HG03103 (cell line): Measurements from ENCODE around the gene PLOD3.
"Not testable (repeated sequence)": the region's sequence is repeated elsewhere in the genome, so short reads cannot be mapped to it uniquely, and the experiment has no call there.

ENCODE experiments used
- ATAC-seq: cut with Tn5 transposase; IDR thresholded peaks from one replicate; pipeline ENCODE4 v1.9.1; 2021; ENCODE audit warnings: low read depth; ENCODE audit not compliant: unreplicated experiment

Gene PLOD3

GRCh38 chr7:101216001-101216859, 1.2 kb downstream of the PLOD3 start:
- ATAC-seq, result no peak

DNA sequence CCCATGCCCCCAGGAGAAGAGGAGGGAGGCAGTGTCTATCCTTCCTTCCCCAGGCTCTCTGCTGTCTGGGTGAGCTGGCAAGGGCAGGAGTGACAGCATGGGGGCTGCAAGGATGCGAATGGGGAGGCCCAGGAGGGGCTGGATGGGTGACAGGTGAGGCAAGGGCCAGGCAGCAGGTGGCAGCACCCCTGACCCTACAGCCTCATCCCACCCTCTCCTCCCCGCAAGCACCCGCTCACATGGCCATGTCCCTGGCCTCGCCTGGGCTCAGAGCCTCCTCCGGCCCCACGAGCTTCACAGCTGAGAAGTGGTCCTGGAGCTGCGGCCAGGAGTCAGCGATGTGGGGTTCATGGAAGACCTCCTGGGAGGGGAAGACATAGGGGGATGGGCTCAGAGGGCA, 5.4 kb downstream of the PLOD3 start:
- no peak for ATAC-seq

GRCh38 chr7:101211501-101211900, 5.9 kb downstream of the PLOD3 start:
- no peak for ATAC-seq

- no peak for ATAC-seq
Measured at GRCh38 chr7:101210143-101210542, 7.2 kb downstream of the PLOD3 start.

GRCh38 chr7:101208794-101209193, 8.6 kb downstream of the PLOD3 start:
- no peak for ATAC-seq

GRCh38 chr7:101207459-101207858, 9.9 kb downstream of the PLOD3 start:
- no peak for ATAC-seq

DNA sequence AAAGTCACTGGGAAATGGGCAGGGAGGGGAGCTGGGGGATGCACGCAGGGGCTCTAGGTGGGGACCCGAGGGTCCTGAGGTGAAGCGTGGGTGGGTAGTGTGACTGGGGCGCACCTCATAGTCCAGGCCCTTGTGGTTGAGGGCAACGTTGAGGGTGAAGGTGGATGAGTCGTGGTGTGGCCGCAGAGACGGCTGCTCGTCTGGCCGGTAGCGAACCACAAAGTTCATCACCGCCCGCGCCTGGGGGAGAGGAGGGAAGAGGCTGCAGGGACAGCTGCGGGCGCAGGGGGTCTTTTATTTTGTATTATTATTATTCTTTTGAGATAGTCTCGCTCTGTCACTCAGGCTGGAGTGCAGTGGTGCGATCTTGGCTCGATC, 10.7 kb downstream of the PLOD3 start:
- no peak for ATAC-seq

- no peak for ATAC-seq
Measured at GRCh38 chr7:101205901-101206664, 11.3 kb downstream of the PLOD3 start.

GRCh38 chr7:101203740-101204738, 13.3 kb downstream of the PLOD3 start:
- not testable (repeated sequence) for ATAC-seq

DNA sequence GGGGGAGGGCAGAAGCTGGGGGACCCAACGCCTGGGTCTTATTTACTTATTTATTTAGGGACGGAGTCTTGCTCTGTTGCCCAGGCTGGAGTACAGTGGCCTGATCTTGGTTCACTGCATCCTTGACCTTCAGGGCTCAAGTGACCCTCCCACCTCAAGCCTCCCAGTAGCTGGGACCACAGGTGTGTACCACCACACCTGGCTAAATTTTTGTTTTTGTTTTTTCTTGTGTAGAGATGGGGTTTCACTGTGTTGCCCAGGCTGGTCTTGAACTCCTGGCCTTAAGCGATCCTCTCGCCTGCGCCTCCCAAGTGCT, 14.8 kb downstream of the PLOD3 start:
- ATAC-seq, result no peak

- no peak for ATAC-seq
Measured at GRCh38 chr7:101201695-101202602, 15.4 kb downstream of the PLOD3 start.

GRCh38 chr7:101200862-101201599, 16.4 kb downstream of the PLOD3 start, which contains the start of gene MOGAT3:
TSS of gene MOGAT3 (minus strand) at chr7:101201036. CDS start at chr7:101200854, 182 bp downstream.
- ATAC-seq, result no peak

- no peak for ATAC-seq
Measured at GRCh38 chr7:101200504-101200861, 16.9 kb downstream of the PLOD3 start.

DNA sequence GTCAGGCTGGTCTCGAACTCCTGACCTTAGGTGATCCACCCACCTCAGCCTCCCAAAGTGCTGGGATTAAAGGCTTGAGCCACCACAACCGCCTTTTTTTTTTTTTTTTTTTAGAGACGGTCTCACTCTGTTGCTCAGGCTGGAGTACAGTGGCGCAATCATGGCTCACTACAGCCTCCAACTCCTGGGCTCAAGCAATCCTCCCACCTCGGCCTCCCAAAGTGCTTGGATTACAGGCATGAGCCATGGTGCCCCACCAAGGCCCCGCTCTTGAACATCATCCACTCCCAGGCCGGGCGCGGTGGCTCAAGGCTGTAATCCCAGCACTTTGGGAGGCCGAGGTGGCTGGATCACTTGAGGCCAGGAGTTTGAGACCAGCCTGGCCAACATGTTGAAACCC, 17.9 kb downstream of the PLOD3 start:
- not testable (repeated sequence) for ATAC-seq

GRCh38 chr7:101198476-101198875, 18.9 kb downstream of the PLOD3 start:
- ATAC-seq, result no peak

- ATAC-seq, result no peak
Measured at GRCh38 chr7:101197991-101198390, 19.4 kb downstream of the PLOD3 start.

GRCh38 chr7:101195884-101196283, 21.5 kb downstream of the PLOD3 start:
- no peak for ATAC-seq

GRCh38 chr7:101189109-101189508, 28.3 kb downstream of the PLOD3 start:
- no peak for ATAC-seq

DNA sequence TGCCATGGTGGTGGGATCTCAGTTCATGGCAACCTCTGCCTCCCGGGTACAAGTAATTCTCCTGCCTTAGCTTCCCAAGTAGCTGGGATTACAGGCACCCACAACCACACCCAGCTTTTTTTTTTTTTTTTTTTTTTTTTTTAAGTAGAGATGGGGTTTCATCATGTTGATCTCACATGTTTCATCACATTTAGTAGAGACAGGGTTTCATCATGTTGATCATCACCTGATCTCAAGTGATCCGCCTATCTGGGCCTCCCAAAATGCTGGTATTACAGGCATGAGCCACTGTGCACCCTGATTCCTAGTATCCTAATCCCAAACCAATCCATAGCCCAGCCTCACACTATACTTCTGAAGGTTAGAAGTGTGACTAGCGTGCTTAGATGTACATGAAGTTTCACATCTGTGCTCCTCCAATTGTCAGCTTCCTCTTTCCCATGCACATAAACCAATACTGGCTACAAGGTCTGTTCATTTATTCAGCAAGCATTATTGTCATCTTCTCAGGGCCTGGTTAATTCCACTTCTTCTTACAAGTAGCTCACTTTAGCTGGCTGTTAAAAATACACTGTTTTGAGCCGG, 30.4 kb downstream of the PLOD3 start:
- ATAC-seq, result no peak
